GM21737 (cell line): ENCODE data around the gene EPHB1.
"Not testable (repeated sequence)": the region's sequence is repeated elsewhere in the genome, so short reads cannot be mapped to it uniquely, and the experiment has no call there.

ENCODE experiments used
- ATAC-seq: cut with Tn5 transposase; IDR thresholded peaks from one replicate; pipeline ENCODE4 v1.9.1; 2021; ENCODE audit warnings: mild to moderate bottlenecking, moderate library complexity; ENCODE audit not compliant: unreplicated experiment

Gene EPHB1

DNA sequence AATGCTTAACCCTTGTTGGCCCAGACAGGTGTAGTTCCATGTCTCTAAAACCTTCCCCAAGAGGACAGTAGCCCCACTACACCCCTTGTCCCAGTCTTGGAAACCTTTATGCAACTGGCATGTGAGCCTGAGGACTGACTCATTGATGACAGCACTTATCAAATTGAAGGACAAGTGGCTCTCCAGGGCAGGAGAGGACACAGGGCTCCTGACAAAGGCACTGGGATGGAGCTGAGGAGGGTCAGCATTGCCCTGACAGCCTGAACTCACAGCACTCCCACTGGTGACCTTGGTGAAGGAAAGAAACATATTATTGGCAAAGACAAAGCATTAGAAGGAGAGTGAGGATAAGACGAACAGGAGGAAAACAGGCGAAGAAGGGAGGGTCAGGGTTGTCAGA lies 139.9 kb downstream of the EPHB1 start:
- ATAC-seq, result no peak

DNA sequence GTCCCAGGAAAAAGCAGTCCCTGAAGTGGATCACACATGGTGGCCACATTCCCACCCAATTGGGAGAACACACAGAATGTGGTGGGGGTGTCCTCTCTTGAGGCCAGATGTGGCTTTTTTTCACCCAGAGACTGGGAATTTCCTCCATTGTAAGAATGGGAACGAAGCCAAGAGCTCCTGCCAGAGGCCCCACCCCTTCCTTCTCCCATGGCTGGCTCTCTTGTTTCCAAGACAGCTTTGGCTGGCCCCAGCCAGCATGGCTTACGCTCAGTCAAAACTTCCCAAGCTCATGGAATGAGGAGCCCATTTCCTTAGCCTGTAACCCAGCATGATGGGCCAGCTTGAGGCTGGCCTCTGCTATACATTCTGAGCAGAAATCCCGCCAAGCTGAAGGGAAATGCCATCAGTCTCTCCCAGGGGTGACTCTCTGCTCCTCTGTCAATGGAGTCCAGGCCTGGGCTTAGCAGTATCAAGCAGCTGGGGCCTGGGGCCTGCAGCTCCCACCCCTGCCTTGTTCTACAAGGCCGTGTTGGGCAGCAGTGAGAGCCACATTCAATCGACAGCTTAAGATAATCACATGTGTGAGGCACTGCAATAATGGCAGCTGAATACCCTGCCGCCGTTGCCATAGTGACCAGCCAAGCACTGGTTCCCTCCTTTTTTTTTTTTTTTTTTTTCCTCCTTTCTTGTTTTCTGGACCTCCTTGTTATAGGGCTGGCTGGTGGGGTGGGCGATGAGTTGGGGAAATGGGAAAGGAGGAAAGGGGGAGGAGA lies 142.4 kb downstream of the EPHB1 start:
- no peak for ATAC-seq

DNA sequence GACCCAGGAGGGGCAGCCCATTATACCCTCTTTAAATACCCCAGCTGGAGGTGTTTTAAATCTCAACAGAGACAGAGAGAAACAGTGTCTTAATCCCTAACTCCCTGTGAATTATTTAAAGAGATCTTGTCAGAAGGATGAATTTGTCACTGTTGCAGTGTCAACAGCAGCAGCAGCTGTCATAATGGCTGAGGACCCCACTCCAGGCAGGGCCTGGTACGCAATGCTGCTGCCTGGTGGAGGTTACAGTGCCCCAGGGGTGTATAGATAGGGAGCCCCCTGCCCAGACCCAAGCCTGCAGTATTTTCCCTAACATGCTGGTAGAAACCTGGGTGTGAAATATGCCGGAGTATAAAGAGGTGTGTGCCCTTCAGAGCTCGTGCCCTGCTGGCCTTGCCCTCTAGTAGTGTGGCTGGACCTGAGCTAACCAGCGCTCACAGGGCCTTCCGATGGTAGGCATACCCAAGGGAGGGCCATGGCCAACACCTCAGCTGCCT lies 143.0 kb downstream of the EPHB1 start:
- ATAC-seq, result no peak

DNA sequence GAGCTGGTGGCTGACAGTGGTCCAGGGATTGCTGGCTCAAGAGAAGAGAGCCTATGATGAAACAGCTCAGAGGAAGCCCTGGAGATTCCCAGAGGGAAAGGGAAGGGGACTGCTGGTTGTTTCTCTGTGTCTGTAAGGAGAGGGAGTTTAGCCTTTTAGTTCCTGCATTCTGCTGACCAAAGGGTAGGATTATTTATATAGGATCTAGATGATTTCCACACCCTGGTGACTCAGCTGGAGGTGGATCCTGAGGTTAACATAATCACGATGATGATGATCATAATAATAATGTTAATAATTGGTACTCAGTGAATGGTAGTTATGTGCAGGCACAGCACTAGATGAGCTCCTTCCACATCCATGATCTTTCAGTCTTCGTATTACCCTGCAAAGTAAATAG lies 144.9 kb downstream of the EPHB1 start:
- no peak for ATAC-seq

DNA sequence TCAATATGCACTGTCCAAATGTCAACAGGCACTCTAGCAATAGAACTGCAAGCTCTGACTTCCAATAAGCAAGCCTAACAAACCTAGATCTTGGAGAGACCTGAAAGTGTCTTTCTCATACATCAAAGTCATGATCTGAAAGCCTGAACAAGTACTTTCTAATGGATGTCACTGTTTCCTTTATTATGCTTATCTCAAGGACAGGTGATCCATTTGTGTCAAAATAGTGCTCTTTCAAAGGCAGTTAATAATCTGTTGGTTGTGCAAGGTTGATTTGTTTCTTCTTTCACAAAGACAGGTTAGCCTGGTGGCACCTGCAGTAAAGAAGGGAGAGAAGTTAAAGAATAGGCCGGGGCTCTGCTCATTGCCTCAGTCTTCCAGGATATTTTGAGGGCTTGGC lies 146.8 kb downstream of the EPHB1 start:
- no peak for ATAC-seq

DNA sequence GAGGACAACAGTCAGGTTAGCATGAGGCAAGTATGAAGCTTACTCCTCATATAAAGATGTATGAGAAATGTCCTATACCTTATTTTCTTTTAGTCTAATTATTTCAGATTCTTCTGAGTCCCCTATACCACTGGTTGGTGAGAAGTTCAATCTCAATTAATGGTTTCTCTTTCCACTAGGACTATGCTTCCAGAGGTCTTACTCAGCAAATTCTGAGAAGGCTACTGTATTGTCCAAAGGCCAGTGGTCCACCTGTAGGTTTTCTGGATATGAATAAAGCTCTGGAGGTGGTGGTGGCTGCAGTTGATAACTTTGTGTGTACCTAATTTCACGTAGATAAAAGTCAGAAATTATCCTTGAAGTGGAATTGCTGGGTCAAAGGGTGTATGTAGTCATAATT lies 149.4 kb downstream of the EPHB1 start:
- ATAC-seq, result no peak

DNA sequence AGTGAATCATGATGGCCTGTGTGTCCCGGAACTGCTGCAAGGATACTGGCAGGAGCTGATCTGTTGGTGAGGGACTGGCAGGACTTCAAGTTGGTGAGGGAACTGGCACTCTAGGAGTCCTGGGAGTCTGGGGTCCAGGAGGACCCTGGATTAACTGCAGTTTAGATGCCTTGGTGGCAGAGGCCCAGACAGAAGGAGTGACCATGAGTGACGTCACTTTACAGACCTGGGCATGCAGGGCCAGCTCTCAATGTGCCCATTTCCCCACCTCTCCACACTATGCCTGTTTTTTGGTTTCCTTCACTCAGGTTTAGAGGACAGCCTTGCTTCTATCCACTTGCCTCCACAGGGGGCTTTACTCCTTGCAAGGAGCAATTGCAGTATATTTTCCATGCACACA lies 154.1 kb downstream of the EPHB1 start:
- ATAC-seq, result no peak

DNA sequence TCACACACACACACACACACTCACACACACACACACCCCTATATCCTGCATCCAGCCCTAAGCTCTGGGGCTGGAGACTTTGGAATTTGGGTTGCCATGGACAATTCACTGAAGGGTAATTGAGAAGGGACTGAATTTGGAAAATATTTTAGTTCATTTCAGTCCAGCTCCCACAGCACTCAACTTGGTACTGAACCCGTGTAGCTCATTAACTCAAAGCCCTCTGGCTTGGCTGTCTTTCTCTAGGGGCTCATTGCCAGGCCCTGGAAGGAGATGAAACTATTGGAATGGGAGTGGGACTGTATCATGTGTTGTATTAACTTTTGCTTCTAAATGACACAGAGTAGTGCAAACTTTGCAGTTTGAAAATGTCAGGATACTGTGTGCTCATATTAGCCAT lies 157.3 kb downstream of the EPHB1 start:
- ATAC-seq, result no peak

DNA sequence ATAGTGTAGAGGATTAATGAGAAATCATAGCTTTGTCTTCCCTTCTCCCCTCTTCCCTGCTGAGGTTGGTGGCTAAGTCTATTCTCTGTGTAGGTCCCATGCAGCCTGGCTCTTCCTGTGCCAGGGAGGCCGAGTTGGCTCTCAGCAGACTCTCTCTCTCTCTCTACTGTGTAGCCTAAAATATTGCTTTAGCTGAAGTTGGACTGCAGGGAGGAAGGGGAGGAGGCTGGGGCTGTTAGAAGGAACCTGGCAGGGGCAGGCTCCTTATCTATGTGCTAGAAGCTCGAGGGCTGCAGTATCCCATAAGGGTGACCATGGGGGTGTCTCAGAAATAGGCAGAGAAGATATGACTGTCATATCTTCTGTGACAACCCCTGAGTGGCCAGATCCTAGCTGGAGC lies 160.8 kb downstream of the EPHB1 start:
- no peak for ATAC-seq

DNA sequence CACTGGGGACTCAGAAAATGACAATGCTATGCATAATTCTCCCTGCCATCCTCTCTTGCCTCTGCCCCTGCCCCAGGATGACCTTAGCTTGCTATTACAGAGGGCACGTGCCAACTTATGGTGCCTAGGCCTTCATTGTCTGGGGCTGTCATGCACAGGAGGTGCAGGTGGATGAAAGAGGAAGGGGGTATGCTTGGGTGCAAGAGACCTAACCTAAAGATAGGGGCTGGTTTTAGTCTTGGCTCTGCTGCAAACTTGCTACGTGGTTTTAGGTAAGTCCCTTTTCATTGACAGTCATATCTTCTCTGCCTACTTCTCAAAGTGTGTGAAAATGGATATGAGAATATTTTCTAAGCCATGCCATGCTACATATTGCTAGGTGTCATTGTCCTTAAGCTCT lies 161.3 kb downstream of the EPHB1 start:
- ATAC-seq, result no peak

DNA sequence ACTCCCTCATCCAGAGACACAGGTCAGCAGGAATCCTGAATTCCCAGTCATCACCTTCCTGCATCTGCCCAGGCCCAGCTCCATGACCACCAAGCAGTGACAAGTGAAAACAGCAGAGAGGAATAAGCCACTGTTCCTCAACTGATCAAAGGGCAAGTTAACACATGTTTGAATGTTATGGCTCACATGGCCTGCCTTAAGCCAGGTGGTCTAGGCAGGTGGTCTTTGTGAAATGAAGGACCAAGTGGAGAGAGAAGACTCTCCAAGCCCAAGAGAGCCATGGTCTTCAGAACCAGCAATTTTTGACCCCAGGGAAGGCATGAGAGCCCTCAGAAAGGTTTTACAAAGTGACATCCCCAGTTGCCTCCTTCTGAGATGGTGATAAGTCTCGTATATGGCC lies 161.8 kb downstream of the EPHB1 start:
- no peak for ATAC-seq

DNA sequence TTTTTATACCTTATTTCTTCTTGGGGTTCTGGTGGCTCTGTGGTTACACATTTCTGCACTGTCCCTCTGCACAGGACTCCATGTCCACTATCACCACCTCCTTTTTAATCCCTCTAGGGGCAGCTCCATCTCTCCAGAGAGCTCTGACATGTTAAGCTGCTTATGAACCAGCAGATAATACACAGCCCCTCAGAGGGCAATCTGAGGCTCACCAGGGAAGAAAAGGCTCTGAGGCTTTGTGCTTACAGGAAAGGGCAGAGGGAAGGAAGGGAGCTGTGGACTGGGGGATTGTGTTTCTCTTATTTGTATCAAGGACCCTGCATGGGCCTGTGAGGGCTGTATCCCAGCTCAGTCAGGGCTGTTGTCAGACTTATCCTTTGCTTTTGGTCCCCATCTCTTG lies 164.5 kb downstream of the EPHB1 start:
- no peak for ATAC-seq

DNA sequence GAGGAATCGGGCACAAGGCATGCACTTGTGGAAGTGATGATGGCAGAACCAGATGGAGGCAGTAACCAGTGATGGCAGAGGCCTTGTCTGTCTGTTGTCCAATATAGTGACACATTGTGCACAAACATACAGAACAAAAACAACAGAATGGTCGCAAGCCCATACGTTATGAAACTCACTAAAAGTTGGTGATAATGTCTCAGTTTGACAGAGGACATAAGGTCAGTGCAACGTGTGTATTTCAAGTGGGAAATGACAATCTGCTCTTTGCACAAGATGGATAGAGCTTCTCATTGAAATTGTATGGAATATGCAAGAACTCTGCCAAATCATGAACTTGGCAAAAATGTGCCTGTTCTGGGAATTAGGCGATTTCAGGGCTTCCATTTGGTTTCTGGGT lies 169.2 kb downstream of the EPHB1 start:
- no peak for ATAC-seq

DNA sequence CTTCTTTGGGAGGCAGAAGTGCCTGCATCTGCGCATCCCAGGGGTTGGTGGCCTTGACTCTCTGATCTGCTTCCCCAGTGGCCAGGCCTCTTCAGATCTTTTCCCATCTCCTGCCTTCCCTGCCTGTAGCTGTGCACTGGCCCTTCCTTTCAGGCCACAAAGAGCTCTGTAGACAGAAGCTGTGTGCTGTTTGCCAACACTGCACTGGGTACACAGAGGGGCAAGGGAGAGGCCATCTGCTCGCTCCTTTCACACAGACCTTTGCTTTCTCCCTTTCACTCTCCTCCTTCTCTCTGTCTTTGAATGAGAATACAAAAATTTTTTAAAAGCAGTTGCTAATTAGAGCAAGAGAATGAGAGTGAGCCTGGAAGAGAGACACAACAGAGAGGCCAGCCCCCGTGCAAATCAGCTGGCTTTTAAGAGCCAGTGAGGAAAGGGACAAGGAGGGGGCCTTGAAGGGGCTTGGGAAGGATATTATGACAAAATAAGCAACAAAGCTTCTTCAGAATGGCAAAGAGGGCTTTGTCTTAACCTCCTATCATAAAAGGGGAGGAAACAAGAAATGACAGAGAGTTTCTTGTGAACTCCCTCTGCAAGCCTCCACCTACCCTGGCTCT lies 170.9 kb downstream of the EPHB1 start:
- ATAC-seq, result no peak

DNA sequence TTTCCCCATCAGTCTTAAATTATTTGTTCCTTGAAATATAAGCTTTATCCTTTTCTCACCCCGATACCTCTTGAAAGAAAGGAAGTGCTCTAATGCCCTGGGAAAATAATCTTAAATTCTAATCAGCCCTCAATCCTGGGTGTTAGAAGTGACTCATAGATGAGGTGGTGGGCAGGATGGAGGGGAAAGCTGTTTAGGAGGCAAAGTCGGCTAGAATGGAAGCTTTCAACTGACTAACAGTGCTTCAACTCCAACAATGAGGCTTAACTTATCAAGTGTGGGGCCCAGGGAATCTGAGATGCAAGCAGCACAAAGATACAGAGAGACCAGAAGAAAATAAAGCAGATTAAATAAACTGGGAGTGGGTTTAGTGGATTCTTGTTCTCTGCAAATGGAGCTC lies 175.8 kb downstream of the EPHB1 start:
- no peak for ATAC-seq

DNA sequence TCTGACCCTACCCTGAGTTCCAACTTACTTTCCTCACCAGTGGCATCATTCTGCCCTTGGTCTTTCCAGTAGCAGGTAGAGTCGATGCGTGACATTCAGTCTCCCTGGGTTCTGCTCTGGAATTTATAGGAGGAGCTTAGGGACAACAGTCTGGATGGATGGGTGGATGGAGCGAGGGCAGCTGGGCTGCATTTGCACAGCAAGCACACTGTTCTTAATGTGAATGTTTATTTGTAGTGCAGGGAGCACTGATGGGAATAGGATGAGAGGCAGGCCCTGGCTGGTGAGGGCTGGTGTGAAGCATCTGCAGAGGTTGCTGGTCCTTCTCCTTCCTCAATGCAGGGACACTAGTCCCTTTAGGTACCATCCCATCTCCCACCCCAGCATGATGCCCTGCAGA lies 176.2 kb downstream of the EPHB1 start:
- no peak for ATAC-seq

DNA sequence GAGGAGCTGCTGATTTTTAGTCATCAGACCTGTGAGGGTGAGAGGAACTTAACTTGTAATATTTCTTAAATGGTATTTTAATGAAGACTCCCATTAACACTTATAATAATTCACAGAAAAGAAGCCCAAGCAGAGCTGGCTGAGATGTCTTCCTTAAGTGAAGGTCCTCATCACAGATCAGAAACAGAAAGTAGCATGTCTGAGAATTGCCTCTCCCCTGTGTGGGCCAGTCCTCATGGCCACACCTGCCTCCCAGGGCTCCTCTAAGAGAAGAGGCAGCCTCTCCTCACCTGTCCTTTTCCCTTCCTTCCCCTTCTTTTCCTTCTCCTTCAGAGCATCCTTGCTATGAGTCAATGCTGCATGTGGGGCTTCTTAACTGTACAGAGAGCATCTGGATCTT lies 176.8 kb downstream of the EPHB1 start:
- ATAC-seq, result not testable (repeated sequence)

DNA sequence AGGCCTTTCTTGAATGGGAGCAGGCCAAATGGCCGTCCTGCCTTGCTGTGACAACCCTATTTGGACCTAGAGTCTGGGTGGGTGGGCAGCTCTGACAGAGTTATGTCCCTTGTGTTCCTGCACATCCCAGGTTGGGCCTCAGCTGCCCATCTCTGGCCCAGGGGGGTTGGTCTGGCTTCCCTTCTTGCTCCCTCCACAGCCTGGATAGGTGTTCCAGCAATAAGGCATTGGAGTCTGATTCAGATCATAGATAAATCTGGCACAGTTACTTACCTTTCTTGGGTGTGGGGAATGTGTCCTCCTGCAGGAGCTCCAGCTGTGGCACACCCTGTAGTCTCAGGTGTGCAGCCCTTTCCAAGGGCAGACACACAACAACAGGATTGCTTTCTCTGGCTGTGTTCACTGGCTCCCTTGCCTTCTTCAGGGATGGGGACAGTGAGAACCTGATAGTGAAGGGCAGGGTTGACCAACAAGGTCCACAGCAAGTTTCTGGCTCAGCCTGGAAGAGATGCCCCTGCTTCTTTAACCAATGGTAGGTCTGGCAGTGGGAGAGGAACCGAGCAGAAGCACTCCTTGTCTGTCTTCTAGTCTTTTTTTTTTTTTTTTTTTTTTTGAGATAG lies 177.9 kb downstream of the EPHB1 start:
- ATAC-seq, result no peak

DNA sequence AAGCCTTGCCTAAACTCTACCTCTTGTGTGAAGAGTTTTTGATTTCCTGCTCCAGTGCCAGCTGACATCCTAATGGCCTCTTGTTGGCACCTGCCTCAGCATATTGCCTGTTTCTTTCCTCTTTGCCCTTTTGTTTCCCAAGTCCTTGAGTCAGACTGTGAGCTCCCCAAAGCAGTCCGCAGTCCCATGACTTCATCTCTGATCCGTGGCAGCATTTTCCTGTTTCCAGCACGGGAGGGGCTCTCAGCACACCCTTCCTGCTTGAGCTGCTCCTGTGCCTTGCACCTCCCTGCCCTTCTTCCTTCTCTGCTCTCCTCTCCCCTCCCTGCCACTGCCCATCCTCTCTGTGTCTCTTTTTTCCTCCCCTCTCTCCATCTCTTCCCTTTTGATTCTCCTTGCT lies 179.6 kb downstream of the EPHB1 start:
- ATAC-seq, result no peak

DNA sequence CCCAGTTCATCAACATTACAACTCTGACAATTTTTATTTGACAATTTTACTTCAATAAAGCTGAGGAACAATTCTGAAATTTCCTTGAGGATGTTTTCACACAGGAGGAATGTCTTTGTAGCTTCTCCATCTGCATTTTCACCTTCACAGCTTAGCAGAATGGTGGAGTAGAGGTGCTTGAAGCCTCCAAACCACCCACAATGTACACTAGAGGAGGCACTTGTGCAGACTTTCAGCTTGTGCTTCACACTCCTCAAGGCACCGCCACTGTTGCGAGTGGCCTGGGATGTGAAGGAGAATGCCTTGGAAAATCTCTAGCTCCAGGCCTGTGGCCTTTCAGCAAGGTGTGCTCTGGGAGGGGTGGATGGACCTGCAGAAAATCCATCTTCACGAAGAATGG lies 181.9 kb downstream of the EPHB1 start:
- ATAC-seq, result no peak

DNA sequence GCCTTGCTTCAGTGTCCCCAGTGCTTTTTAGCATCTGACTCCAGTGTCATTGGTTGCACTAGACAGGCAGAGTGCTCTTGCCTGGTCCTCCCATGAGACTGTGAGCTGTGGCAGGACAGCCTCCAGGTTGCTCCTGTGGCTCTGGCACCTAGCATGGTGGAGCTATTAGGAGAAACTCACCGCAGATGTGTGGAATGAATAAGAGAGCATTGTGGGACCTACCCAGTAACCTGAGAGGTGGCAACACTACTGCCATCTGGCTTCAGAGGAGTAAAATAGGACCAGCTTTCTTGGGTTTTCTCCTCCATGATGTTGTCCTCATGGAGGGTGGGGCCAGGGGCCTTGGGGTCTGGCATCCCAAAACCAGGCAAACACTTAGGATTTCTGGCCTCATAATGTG lies 183.6 kb downstream of the EPHB1 start:
- ATAC-seq, result no peak
